HUES48 (cell line): Measurements from ENCODE around the gene HDAC4.

ENCODE experiments used
- H3K27ac ChIP-seq: one replicate; pipeline ENCODE4 v1.7.0; 2013; ENCODE audit warnings: low read depth, low read length, inconsistent platforms
- H3K27me3 ChIP-seq: 2 replicates; pipeline ENCODE4 v1.6.1; 2013; ENCODE audit warnings: mild to moderate bottlenecking, low read length; ENCODE audit not compliant: control insufficient read depth, insufficient read depth
- H3K36me3 ChIP-seq: 2 replicates; pipeline ENCODE4 v1.6.1; 2013; ENCODE audit warnings: low read length; ENCODE audit not compliant: control insufficient read depth, insufficient read depth
- H3K4me1 ChIP-seq: 2 replicates; pipeline ENCODE4 v1.6.1; 2013; ENCODE audit warnings: mild to moderate bottlenecking, low read length; ENCODE audit not compliant: control insufficient read depth, insufficient read depth
- H3K4me3 ChIP-seq: 2 replicates; pipeline ENCODE4 v1.5.1; 2013; ENCODE audit warnings: mild to moderate bottlenecking, low read depth, low read length
- H3K9ac ChIP-seq: 2 replicates; pipeline ENCODE4 v1.6.1; 2013; ENCODE audit warnings: mild to moderate bottlenecking, low read depth, low read length, moderate library complexity
- H3K9me3 ChIP-seq: 2 replicates; pipeline ENCODE4 v1.6.1; 2013; ENCODE audit warnings: low read length; ENCODE audit not compliant: control insufficient read depth, insufficient read depth

Gene HDAC4

DNA sequence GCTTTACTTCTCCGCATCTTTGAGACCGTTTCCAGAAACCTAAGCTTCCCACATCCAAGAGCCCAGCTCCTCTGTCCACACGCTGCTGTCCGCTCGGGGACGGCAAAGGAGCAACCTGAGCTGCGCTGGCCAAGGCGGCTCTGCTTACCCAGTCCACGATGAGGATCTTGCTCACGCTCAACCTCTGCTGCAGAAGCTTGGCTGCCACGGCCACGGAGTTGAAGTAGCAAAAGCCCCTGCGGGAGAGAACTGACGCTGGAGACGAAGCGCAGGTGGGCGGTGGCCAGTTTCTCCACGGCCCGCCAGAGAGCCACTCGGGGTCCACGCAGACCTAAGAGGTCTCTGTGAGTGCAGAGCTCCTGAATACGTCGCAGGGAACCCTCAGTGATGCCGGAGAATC lies 316.8 kb downstream of the HDAC4 start:
- no peak overlapping the region for H3K27ac ChIP-seq
- no peaks in the 10 kb centered on the region for H3K9me3 ChIP-seq
- H3K4me1 ChIP-seq = no peaks in the 10 kb centered on the region
- H3K9ac ChIP-seq = no peak overlapping the region
- H3K27me3 ChIP-seq = no peaks in the 10 kb centered on the region
- no peak overlapping the region for H3K4me3 ChIP-seq
- peaks cover 25% of the 10 kb centered on the region for H3K36me3 ChIP-seq

DNA sequence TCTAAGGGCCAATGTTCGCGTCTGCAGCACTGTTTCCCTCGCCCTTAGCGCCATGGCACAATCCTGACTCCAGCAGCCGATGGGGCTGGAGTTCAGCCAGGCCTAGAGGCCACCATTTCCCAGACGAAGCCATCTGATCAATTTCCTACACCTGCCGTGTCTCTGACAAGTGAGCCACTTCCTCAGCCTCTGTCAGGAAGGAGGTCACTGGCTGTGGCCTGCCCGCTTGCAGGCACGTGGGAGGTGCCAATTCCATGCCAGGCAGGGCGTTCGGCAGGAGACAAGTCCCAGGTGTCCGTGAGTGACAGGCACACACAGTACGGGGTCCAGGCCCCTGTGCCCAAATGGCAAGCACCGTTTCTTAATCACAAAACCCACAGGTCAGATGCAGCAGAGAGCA lies 318.4 kb downstream of the HDAC4 start:
- Histone ChIP-seq H3K4me3 (no peak overlapping the region), H3K27me3 (no peaks in the 10 kb centered on the region), H3K36me3 (peaks cover 33% of the 10 kb centered on the region), H3K4me1 (no peaks in the 10 kb centered on the region), H3K9me3 (no peaks in the 10 kb centered on the region), H3K9ac (no peak overlapping the region), H3K27ac (no peak overlapping the region)

DNA sequence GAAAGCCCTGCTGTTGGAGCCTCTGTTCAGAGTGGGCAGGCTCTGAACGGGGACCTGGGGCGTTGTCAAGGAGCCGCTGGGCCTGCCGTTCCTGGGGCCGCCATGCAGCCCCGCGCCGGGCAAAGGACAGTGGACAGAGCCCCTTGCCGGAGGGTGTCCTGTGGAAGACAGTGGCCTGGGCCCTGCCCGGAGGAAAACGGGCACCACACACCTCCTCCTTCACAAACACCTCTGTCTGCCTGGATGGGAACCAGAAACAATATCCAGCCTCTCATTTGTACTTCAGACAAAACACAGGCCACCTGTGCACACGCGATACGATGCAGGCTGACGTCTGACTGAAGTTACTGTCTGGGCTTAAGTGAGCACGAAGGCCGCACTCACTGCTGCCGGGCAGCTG lies 319.2 kb downstream of the HDAC4 start:
- H3K36me3 ChIP-seq = peaks cover 41% of the 10 kb centered on the region
- no peak overlapping the region for H3K9ac ChIP-seq
- H3K27me3 ChIP-seq = no peaks in the 10 kb centered on the region
- H3K9me3 ChIP-seq = no peaks in the 10 kb centered on the region
- no peaks in the 10 kb centered on the region for H3K4me1 ChIP-seq
- H3K27ac ChIP-seq = no peak overlapping the region
- no peak overlapping the region for H3K4me3 ChIP-seq

DNA sequence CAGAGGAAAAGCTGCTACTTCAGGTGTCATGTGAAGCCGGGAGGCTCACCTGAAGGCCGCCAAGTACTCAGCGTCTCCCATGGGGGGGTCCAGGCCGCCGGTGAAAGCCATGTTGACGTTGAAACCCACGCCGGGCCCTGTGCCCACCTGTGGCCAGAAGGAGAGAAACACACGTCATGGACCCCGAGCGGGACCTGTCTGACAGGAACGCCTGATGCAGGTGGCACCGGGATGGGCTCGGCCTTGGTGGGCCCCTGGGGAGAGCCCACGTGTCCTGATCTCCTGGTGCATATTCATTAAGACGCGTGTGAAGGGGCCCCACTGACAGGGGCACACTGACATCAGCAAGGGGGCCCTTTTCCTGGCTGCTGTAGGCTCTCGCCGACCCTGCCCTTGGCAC lies 319.8 kb downstream of the HDAC4 start:
- Histone ChIP-seq H3K4me1 (no peaks in the 10 kb centered on the region), H3K27me3 (no peaks in the 10 kb centered on the region), H3K36me3 (peaks cover 41% of the 10 kb centered on the region)

DNA sequence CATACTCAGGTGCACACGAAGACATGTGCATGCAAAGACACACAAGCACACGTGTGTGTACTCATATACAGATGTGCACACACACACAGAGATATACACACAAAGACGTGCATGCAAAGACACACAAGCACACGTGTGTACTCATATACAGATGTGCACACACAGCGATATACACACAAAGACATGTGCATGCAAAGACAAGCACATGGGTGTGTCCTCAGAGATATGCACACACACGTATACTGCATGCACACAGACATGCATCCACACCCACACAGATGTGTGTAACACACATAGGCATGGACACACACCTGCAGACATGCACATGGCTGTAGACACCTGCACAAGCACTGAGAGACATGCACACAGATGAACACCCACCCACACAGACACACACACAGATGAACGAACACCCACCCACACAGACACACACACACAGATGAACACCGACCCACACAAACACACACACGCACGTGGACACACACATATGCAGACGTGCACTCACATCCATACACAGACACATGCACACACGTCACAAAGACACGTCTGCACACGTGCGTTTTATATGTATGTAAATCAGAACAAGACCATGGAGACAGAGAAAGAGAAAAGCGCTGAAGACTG lies 321.0 kb downstream of the HDAC4 start:
- H3K36me3 ChIP-seq = peaks cover 41% of the 10 kb centered on the region
- H3K27ac ChIP-seq = no peak overlapping the region
- H3K4me1 ChIP-seq = no peaks in the 10 kb centered on the region
- no peak overlapping the region for H3K9ac ChIP-seq
- no peaks in the 10 kb centered on the region for H3K27me3 ChIP-seq
- H3K4me3 ChIP-seq = no peak overlapping the region
- H3K9me3 ChIP-seq = no peaks in the 10 kb centered on the region

More for the DNA sequence above, 319.8 kb downstream of the HDAC4 start:
- Histone ChIP-seq H3K9ac (no peak overlapping the region), H3K9me3 (no peaks in the 10 kb centered on the region), H3K27ac (no peak overlapping the region), H3K4me3 (no peak overlapping the region)

DNA sequence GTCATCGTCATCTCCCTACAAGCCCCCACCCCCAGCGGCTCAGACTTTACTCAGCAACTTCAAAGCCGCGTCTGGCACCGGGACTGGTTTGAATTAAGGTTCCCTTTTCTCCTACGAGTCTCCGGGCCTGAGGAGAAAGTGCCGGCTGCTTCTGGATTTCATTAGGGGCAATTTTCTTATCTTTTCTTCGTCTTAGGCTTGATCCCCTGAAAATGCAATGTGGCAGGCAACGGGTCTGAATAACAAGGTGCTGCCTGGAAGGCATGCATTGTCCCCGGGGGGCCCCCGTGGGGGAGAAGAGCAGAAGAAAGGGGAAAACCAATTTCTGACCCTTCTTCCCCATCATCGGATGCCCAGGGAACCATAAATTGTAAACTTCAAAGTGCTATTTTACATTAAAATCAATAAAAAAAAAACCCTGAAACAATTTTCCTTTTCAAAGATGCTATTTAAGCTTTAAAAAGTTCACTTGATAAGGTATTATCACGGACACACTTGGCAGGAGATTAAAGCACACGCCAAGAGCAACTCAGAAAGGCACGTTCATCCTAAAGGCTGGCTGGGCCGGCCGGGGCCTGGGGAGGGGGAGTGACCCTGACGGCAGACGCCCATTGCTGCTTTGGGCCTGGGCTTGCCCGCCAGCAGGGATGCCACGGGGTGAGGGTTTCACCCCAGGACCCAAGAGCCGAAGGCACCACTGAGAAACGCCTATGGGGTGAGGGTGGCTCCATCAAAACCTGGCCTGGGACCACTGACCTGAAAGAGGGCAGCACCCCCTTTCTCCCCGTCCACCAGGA lies 322.5 kb downstream of the HDAC4 start:
- no peak overlapping the region for H3K27ac ChIP-seq
- H3K36me3 ChIP-seq = peaks cover 37% of the 10 kb centered on the region
- H3K9ac ChIP-seq = no peak overlapping the region
- no peaks in the 10 kb centered on the region for H3K9me3 ChIP-seq
- H3K4me3 ChIP-seq = no peak overlapping the region
- no peaks in the 10 kb centered on the region for H3K27me3 ChIP-seq
- no peaks in the 10 kb centered on the region for H3K4me1 ChIP-seq

DNA sequence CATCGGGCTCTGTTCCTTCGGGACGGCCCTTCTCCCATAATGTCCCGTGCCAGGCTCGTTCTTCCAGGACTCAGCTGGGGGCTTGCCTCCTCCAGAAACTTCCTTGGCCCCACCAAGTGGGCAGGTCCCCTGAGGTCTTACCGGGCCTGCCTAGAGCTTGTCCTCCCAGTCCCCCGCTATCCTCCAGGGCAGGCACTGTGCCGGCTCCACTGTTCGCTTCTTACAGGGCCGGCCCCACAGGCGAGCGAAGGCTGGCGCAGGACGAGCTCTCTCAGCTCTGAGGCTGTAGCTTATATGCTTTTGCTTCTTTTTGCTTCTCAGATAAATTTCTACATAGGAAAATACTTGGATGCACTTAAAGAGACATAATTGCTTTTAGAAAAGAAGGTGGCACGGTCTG lies 323.6 kb downstream of the HDAC4 start:
- H3K27me3 ChIP-seq = no peaks in the 10 kb centered on the region
- H3K4me3 ChIP-seq = no peak overlapping the region
- H3K9me3 ChIP-seq = no peaks in the 10 kb centered on the region
- no peak overlapping the region for H3K27ac ChIP-seq
- no peaks in the 10 kb centered on the region for H3K4me1 ChIP-seq
- H3K9ac ChIP-seq = no peak overlapping the region
- H3K36me3 ChIP-seq = peaks cover 44% of the 10 kb centered on the region

DNA sequence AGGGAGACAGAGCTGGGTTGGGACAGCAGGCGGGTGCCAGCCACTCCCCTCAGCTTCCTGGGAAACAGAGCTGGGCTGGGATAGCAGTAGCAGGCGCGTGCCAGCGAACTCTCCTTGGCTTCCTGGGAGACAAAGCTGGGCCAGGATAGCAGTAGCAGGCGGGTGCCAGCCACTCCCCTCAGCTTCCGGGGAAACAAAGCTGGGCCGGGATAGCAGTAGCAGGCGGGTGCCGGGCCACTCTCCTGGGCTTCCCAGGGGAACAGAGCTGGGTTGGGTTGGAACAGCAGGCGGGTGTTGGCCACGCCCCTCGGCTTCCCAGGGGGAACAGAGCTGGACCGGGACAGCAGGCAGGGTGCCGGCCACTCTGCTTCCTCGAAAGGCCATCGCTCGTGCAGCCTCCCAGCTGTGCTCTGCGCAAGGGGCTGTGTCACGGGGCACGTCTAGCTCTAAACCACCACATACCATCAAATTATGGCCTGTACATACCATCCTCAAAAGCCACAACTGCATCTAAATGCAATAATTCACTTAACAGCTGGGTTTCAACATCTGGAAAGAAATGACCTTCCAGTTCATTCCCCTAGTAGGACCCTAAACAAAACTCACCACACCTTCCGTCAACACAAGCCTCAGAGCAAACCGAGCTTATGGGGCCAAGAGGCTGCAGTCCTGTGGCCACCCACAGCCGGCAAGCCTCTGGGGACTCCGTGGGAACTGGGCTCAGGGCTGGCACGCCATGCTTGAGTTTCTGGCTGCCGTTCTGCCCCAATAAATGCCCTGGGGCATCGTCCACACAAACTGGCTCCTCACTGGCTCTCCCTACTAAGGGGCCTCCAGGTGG lies 324.7 kb downstream of the HDAC4 start:
- Histone ChIP-seq H3K27ac (no peak overlapping the region), H3K9ac (no peak overlapping the region), H3K4me3 (no peak overlapping the region), H3K27me3 (no peaks in the 10 kb centered on the region), H3K36me3 (peaks cover 47% of the 10 kb centered on the region), H3K9me3 (no peaks in the 10 kb centered on the region), H3K4me1 (no peaks in the 10 kb centered on the region)

DNA sequence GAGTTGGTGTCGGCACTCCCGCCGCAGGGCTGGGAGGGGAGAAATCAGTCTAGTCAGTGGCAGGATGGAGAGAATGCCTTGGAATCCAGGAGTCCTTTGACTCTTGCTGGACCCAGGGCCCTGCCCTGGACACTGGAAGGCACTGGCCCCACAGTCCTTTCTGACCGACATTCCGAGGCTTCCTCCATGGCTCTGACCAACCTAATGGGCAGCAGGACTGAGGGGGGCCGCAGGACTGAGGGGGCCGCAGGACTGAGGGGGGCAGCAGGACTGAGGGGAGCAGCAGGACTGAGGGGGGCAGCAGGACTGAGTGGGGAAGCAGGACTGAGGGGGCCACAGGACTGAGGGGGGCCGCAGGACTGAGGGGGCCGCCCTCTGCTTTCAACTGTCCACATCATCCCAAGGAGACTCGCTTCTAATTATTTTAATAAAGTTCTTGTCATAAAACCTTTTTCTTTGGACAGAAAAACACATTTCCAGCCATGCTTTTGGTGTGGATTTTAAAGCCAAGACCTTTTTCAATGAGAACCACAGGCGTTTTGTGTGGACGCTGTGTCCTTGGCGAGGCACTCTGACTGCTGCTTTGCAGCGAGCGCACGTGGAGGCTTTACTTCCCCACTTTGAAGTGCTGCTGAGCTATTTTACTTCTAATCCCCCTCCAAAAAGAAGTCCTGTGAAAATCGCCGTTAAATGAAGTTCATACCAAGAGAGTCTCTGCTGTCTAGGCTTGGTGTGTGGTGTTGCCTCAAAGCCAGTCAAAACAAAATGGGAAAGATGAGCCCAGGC lies 326.9 kb downstream of the HDAC4 start:
- Histone ChIP-seq H3K4me1 (no peaks in the 10 kb centered on the region), H3K36me3 (peaks cover 29% of the 10 kb centered on the region), H3K4me3 (no peak overlapping the region), H3K27ac (no peak overlapping the region), H3K9me3 (no peaks in the 10 kb centered on the region), H3K9ac (no peak overlapping the region), H3K27me3 (no peaks in the 10 kb centered on the region)

DNA sequence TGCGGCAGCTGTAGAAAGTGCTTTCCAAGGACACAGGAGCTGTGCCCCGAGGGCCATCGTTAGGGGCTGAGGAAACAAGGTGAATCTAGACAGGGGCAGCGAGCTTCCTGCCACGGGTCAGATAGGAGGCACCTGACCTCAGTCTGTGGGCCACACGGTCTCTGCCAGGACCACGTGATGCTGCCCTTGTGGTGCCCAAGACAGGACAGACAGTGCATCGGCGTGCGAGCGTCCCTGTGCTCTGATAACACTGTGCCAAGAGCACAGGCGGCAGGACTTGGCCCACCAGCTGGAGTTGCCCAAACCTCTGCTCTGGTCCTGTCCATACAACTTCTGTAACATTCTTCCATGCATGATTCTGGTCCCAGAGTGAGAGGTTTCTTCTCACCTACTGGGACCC lies 327.6 kb downstream of the HDAC4 start:
- H3K4me3 ChIP-seq = no peak overlapping the region
- peaks cover 29% of the 10 kb centered on the region for H3K36me3 ChIP-seq
- H3K9me3 ChIP-seq = no peaks in the 10 kb centered on the region
- no peak overlapping the region for H3K9ac ChIP-seq
- H3K27me3 ChIP-seq = no peaks in the 10 kb centered on the region
- no peaks in the 10 kb centered on the region for H3K4me1 ChIP-seq
- no peak overlapping the region for H3K27ac ChIP-seq
